Panc1 (cell line): ENCODE results near the gene PTPN2.

ENCODE experiments used
- CTCF ChIP-seq: fragments of 450-650 bp; IDR thresholded peaks from 2 replicates; pipeline ENCODE4 v1.5.1; 2017; ENCODE audit warnings: mild to moderate bottlenecking
- POLR2AphosphoS5 ChIP-seq: IDR thresholded peaks from 2 replicates; pipeline ENCODE4 v1.6.1; 2012; ENCODE audit warnings: mild to moderate bottlenecking, low read depth, low read length, moderate library complexity

- no peak for TF ChIP-seq POLR2AphosphoS5
- no peak for TF ChIP-seq CTCF
Measured at GRCh38 chr18:12776821-12777471, 107.1 kb downstream of the PTPN2 start.
